KBM-7 (cell line): ENCODE results near the gene ADCY1.

ENCODE experiments used
- DNase-seq: peaks from one replicate; pipeline ENCODE4 v3.0.0-alpha.2; 2015
- in situ Hi-C: fragments of 300-500 bp; cut with MboI; formaldehyde crosslinking; loops from 2 replicates; pipeline ENCODE4 v1.14.3; 2020; ENCODE audit warnings: low sequenced_read_pairs, low pct_unique_long_range_greater_than_20kb, mixed read lengths

ADCY1 gene

DNA sequence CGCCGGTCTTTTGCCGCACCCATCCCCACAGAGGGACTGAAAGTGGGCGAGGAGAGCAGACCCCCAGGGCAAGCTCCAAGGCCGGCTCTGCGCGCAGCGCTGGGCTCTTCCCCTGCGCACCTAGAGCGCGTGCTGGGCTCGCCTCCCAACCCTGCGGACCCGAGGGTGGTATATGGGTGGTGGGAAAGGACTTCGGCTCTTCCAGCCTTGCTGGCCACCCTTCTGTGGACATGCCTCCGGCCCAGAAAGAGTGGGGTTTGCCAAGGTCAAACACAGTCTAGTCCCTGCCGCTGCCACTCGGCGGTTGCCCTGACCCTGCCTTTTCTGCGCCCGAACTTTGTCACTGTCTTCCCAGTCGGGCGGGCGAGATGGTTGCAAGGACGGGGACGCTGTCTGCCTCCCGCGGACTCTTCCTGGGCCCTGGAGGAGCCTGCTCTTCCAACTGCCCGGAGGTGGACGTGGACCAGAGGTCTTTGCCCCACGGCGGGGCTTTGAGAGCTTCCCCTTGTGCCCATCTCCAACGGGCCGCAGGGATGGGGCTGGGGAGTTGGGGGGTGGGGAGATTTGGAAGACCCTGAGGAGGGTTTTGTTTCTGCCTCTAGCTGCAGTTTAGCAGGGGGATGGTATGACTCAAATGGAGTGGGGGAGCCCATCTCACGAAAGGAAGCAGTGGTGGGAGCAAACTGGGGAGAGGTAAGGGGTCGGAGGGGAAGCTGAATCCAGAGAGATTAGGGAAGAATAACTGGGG lies 1.5 kb downstream of the ADCY1 start:
- no peak for DNase-seq
- in situ Hi-C loops: no loop called here

DNA sequence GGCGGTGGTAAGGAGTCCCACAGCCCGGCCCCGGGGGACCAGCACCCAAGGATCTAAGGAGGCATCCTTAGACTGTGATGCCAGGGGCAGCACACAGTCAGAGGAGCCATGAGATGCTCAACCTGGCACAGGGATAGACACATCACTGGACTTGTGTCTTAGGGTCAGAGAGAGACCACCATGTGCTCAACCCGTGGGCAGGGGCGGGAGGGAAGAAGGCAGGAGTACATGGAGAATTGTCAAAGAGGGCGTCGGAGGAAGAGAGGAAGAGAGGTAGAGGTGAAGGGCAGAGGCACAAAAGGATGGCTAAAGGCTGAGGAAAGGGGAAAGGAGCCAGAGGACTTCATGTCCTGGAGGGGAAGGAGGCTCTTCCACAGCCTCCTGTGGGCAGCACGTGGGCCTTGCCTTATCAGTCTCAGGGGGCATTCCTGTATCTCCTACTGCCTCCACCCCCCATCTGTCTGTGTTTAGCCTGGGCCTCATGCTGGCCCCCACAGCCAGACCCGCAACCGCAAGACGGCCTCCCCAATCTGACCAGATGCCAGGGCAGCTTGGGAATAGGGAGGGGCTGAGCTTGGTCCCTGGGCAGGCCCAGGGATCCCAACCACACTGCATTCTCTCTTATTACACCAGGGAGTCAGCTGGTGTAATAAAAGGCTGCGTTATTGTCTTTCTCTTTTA lies 2.2 kb downstream of the ADCY1 start:
- DNase-seq: no peak

GRCh38 chr7:45578022-45578421 lies 3.9 kb downstream of the ADCY1 start:
- in situ Hi-C loops: no loop called here
- no peak for DNase-seq

More for the DNA sequence above, 2.2 kb downstream of the ADCY1 start:
- in situ Hi-C loops: no loop called here

- no peak for DNase-seq
- in situ Hi-C loops: no loop called here
Observed at GRCh38 chr7:45578467-45578866, 4.3 kb downstream of the ADCY1 start.

GRCh38 chr7:45579391-45579801 lies 5.2 kb downstream of the ADCY1 start:
- DNase-seq: no peak
- in situ Hi-C loops: no loop called here

DNA sequence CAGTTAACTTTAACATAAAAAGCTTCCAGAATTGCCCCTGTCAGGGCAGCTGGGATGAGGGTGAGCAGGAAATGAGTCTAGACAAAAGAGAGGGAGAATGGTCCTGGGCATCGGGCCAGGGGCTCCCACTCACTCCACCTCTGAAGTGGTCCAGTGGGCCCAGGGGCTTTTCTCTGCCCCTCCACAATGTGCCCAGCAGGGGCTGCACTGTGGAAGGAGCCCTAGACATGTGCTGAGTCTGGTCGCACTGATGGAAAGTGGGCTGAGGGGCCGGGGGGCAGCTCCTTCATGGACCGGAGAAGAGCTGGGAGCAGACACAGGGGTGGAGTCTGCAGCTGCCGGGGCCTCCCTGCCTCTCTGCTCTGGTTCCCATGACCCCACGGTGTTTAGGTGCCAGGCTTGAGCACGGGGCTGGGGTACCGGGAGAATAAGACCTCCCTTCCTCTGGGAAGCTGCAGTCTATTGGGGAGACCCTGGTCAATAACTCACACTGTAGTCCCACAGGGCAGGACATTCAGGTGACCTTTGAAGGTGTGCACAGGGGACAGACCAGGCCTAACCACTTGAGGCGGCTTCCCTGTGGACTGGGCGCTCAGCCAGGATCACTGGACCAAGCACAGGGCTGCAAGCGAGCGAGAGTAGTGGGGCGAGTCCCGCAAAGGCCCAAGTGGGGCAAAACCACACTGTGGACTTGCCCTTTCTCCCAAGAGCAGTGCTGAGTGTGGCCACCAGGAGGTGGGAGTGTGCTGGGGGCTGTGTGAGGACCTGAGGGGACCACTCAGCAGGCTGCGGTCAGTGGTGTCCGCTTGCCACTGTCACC lies 6.1 kb downstream of the ADCY1 start:
- in situ Hi-C loops: no loop called here
- DNase-seq: no peak

DNA sequence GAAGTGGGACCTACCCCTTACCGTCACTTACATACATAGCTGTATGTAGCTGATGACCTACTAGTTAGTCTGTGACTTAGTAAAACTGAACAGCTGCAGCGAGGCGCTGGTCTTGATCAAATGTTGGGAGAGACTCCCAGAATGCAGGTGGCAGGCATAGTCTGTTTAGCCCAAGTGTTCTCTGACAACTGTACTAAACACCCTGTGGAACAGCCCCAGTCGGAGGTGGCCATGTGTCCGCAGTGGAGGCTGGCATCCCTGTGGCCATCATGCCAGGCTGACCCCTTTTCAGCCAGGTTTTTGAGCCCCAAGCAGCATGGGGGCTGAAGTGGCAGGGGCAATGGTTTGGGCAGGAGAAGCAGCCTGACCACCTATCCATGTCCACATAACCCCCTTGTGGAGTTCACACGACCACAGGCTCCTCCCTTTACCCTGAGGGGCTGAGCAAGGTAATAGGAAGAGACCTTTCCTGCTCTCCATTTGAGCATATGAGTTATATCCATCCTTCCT lies 7.2 kb downstream of the ADCY1 start:
- in situ Hi-C loops: no loop called here
- DNase-seq: no peak

- no peak for DNase-seq
- in situ Hi-C loops: no loop called here
Observed at GRCh38 chr7:45582136-45582749, 8.1 kb downstream of the ADCY1 start.

GRCh38 chr7:45582868-45583277 lies 8.7 kb downstream of the ADCY1 start:
- in situ Hi-C loops: no loop called here
- DNase-seq: no peak

GRCh38 chr7:45583296-45583695 lies 9.1 kb downstream of the ADCY1 start:
- in situ Hi-C loops: no loop called here
- DNase-seq: no peak

- DNase-seq: no peak
- in situ Hi-C loops: no loop called here
Observed at GRCh38 chr7:45584261-45585210, 10.4 kb downstream of the ADCY1 start.

- in situ Hi-C loops: no loop called here
- DNase-seq: no peak
Observed at GRCh38 chr7:45585628-45586027, 11.5 kb downstream of the ADCY1 start.

DNA sequence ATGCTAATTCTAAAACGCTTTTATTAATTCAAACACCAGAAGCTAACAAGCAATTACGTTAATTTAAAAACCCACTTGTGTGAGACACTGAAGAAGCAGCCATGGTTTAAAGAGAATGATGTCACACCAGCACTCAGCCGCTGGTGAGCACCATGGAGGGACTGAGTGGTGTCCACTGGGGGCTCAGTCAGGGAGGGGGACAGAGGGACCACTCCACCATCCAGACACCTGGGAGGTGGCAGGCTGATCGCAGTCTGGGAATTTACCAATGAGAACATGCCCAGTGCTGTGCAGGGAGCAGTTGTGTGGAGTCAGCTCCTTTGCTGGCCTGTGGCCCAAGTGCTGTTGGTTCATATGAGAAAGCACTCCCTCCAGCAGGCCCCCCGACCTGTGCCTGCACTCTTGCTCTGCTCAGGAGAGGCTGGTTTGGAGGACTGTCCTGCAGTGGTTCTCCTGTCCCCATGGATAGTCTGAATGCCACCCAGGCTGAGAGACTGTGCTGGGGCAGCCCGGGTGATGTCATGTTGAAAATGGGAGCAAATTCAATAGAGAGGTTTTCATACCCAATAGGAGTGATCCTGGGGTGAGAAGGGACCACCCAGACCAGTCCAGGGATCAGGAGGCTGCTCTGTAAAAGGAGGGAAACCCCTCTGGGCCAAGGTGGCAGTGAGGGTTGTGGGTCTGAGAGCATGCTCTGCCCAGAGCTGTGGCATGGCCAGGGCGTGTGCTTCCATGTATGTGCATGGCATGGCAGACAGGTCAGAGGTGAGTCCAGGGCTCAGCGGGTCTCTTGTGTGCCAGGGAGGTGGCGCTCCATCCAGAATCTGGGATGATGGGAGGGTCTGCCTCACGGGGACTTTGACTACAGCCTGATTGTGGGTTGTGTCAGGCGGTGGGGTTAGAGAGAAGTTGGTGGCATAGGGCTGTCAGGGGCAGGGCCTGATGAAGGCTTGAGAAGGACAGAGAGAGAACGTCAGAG lies 12.7 kb downstream of the ADCY1 start:
- no peak for DNase-seq
- in situ Hi-C loops: no loop called here

DNA sequence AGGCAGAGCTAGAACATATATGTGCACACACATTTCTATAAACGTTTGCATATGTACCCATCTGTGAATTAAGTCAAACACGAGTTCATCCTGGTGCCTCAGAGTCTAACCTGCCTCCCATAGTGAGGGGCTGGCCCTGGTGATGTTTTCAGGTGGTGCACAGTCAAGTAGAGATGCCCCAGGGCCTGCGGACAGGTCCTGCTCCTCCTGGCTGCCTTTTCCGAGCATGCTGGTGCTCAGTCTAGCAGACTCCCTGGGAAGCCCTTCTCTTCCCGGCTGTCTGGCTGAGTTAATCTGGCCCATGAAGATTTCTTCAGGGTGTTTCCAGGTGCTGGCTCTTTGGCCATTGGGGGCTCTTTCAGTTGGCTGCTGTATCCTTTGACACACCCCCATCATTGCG lies 14.3 kb downstream of the ADCY1 start:
- DNase-seq: no peak
- in situ Hi-C loops: no loop called here

DNA sequence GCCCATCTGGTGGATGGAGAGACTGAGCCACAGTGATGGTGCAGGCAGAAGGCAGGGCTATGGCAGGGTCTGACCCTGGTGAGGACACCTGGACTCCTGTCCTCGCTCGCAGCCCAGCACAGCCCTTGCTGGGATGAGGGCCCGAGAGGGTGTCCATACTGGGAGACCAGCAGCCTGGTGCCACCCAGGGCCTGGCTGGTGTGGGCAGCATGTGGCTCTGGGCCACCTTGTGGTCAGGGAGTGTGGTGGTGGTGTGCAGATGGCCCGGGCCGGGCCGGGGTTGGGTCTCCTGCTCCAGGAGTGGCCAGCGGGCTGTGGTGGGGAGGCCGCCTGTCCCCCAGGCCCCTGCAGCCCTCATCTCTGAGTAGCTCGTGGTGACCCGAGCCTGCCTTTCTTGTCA lies 14.9 kb downstream of the ADCY1 start:
- in situ Hi-C loops: no loop called here
- DNase-seq: no peak

- in situ Hi-C loops: no loop called here
- no peak for DNase-seq
Observed at GRCh38 chr7:45589915-45590678, 15.9 kb downstream of the ADCY1 start.

DNA sequence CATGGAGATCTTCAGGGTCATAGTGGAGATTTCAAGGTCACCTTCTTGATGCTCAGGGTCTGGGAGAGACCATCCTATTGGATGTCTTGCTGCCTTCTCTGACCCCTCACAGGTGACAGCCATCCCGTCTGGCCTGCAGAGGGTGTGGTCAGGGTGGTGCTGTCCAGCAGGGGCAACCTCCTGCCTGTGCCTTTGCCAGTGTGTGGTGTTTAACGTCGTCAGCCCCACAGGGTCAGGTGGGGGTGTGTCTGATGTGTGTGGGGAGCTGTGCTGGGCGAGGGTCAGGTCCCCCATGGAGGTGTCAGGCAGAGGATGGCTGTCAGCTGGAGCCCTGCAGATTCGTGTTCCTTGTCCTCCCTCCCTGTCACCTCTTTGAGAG lies 16.5 kb downstream of the ADCY1 start:
- DNase-seq: no peak
- in situ Hi-C loops: no loop called here
